HEK293T (cell line): ENCODE measurements around the gene GOLM1.

Experiments used
- BHLHE40 ChIP-seq: fragments of 450-650 bp; IDR thresholded peaks from 2 replicates; pipeline ENCODE4 v1.6.1; 2016; ENCODE audit warnings: mild to moderate bottlenecking, moderate library complexity, borderline replicate concordance
- CTBP1 ChIP-seq: fragments of 450-650 bp; IDR thresholded peaks from 2 replicates; pipeline ENCODE4 v1.6.1; 2016; ENCODE audit warnings: borderline replicate concordance
- ELF4 ChIP-seq: fragments of 450-650 bp; IDR thresholded peaks from 2 replicates; pipeline ENCODE4 v1.6.1; 2017; ENCODE audit warnings: antibody characterized with exemption
- FOXM1 ChIP-seq: fragments of 450-650 bp; IDR thresholded peaks from 2 replicates; pipeline ENCODE4 v1.6.1; 2017; ENCODE audit warnings: mild to moderate bottlenecking, borderline replicate concordance
- HDGF ChIP-seq: fragments of 450-650 bp; IDR thresholded peaks from 2 replicates; pipeline ENCODE4 v1.6.1; 2017; ENCODE audit warnings: antibody characterized with exemption, borderline replicate concordance
- L3MBTL2 ChIP-seq: fragments of 450-650 bp; conservative IDR thresholded peaks from 2 replicates; pipeline ENCODE4 v1.6.1; 2016; ENCODE audit warnings: mild to moderate bottlenecking
- SP1 ChIP-seq: fragments of 450-650 bp; IDR thresholded peaks from 2 replicates; pipeline ENCODE4 v1.6.1; 2017
- SUZ12 ChIP-seq: fragments of 450-650 bp; IDR thresholded peaks from 2 replicates; pipeline ENCODE4 v1.6.1; 2016; ENCODE audit warnings: mild to moderate bottlenecking
- TF ChIP-seq, protein P1 (sequence below): fragments of 450-650 bp; IDR thresholded peaks from 2 replicates; pipeline ENCODE4 v1.6.1; 2016

DNA sequence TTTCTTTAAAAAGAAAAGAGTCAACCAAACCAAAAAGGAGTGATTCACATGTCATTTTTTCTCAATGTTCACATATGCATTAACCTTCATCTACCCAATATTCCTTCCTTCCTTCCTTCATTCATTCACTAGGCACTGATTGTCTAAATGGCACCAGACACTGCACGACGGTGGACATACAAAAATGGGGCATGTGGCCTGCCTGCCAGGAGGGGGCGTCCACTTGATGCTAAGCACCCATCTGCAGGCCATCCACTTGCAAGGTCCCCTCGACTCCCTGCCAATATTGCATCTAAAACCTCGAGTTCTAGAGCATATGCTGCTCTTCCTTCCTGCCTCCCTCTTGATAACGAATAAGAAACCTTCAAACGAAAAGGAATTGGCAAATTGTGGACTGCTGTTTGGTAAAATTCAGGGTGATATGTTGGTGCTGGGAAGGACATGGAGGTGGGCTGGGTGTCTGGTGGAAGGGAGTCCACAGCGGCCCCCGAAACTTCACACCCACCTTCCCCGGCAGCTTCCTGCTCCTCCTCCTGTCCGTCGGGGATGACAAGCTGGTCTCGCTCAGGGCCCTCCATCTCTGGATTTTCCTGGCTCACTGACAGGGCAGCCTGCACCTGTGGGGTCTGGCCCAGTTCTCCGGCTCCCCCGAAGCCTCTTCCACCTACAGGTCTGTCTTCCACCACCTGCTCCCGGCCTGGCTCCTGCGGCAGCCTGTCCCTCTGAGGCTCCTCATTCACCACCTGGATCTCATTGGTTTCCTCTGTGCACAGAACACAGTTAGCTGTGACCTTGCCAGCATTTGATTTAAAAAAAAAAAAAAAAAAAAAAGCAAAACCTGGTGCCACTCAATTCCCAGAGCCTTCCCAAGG, 64.3 kb downstream of the GOLM1 start:
- TF ChIP-seq ELF4 (no peak), SP1 (no peak), CTBP1 (no peak), FOXM1 (no peak), SUZ12 (no peak), L3MBTL2 (no peak), HDGF (no peak), BHLHE40 (no peak)
- TF ChIP-seq, protein P1, sequence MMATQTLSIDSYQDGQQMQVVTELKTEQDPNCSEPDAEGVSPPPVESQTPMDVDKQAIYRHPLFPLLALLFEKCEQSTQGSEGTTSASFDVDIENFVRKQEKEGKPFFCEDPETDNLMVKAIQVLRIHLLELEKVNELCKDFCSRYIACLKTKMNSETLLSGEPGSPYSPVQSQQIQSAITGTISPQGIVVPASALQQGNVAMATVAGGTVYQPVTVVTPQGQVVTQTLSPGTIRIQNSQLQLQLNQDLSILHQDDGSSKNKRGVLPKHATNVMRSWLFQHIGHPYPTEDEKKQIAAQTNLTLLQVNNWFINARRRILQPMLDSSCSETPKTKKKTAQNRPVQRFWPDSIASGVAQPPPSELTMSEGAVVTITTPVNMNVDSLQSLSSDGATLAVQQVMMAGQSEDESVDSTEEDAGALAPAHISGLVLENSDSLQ: no peak
